ENCODE data around the gene MBOAT7. TPM values are rescaled to one million over a fixed set of nuclear protein-coding genes. Genes with fewer than 3 reads are reported as not detected.

The MBOAT7 gene
- total and polyA plus RNA-seq, 2 of the 8 experiments (the other 6 are each of a cell fraction or from before 2014, with no cell fraction given), result 85.5 to 90.9 TPM

GRCh38 chr19:54199401-54199800 is 10.0 kb upstream of the MBOAT7 start (continued):
- TF ChIP-seq EP300 (IDR thresholded peaks at IDR 0.05; ENCODE audit: borderline replicate concordance in 1 of 2, low read depth in 2 of 2, low read length in 2 of 2) (no peak), POLR2AphosphoS5 (IDR thresholded peaks at IDR 0.05; ENCODE audit: low read depth, low read length) (no peak)
- TF ChIP-seq, protein P1, sequence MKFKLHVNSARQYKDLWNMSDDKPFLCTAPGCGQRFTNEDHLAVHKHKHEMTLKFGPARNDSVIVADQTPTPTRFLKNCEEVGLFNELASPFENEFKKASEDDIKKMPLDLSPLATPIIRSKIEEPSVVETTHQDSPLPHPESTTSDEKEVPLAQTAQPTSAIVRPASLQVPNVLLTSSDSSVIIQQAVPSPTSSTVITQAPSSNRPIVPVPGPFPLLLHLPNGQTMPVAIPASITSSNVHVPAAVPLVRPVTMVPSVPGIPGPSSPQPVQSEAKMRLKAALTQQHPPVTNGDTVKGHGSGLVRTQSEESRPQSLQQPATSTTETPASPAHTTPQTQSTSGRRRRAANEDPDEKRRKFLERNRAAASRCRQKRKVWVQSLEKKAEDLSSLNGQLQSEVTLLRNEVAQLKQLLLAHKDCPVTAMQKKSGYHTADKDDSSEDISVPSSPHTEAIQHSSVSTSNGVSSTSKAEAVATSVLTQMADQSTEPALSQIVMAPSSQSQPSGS (IDR thresholded peaks at IDR 0.05; ENCODE audit: low read length), result no peak
